ENCODE measurements around the gene ABCB6.

Gene ABCB6

GRCh38 chr2:219251656-219252055 lies 32.9 kb upstream of the ABCB6 start:
- H3K4me1 ChIP-seq (ENCODE audit: control insufficient read depth, insufficient read depth, low read length) = peaks cover 4% of the 10 kb centered on the region; the same call in 1 of the 2 replicates
- H3K27ac ChIP-seq (ENCODE audit: extremely low read depth, low read depth, low read length) = no peak overlapping the region
- ChIA-PET CTCF (interaction anchor here (0.6 to 6.2 kb wide), 5 partner anchors 22 to 94 kb away, joined by 3 to 83 read pairs (median 6); partner anchors contain the start of genes ANKZF1, ATG9A and DNAJB2), POLR2A (interaction anchor here (1.1 to 2.1 kb wide), 3 partner anchors 23 to 45 kb away, joined by 3 to 5 read pairs (median 4); partner anchors contain the start of genes DNAJB2 and ZFAND2B)
- H3K4me3 ChIP-seq (ENCODE audit: low read depth, low read length) = no peak overlapping the region
- TF ChIP-seq ZNF501 (tag by site-specific recombination; IDR thresholded peaks at IDR 0.05) (no peak), ZNF239 (tag by site-specific recombination; IDR thresholded peaks at IDR 0.05) (no peak), ZNF664 (tag by site-specific recombination; IDR thresholded peaks at IDR 0.05) (no peak), SETDB1 (IDR thresholded peaks at IDR 0.05; ENCODE audit: insufficient read length, low read length) (no peak), GLI2 (tag by site-specific recombination; IDR thresholded peaks at IDR 0.05; ENCODE audit: borderline replicate concordance, low read depth) (no peak), ZNF571 (tag by site-specific recombination; IDR thresholded peaks at IDR 0.05) (no peak), ZNF350 (tag by site-specific recombination; IDR thresholded peaks at IDR 0.05) (no peak), PRDM4 (tag by site-specific recombination; IDR thresholded peaks at IDR 0.05) (no peak), ZNF280C (tag by site-specific recombination; IDR thresholded peaks at IDR 0.05) (no peak), ZNF248 (tag by site-specific recombination; IDR thresholded peaks at IDR 0.05) (no peak), ZNF777 (tag by site-specific recombination; IDR thresholded peaks at IDR 0.05; ENCODE audit: borderline replicate concordance) (no peak), ZNF138 (tag by site-specific recombination; IDR thresholded peaks at IDR 0.05; ENCODE audit: borderline replicate concordance) (no peak), ZNF394 (tag by site-specific recombination; IDR thresholded peaks at IDR 0.05; ENCODE audit: borderline replicate concordance) (no peak), ZNF214 (tag by site-specific recombination; IDR thresholded peaks at IDR 0.05; ENCODE audit: borderline replicate concordance) (no peak), MZF1 (tag by site-specific recombination; IDR thresholded peaks at IDR 0.05; ENCODE audit: borderline replicate concordance) (no peak), ELK4 (IDR thresholded peaks at IDR 0.05; ENCODE audit: borderline replicate concordance, low read depth, low read length) (no peak)
- TF ChIP-seq, protein P1, sequence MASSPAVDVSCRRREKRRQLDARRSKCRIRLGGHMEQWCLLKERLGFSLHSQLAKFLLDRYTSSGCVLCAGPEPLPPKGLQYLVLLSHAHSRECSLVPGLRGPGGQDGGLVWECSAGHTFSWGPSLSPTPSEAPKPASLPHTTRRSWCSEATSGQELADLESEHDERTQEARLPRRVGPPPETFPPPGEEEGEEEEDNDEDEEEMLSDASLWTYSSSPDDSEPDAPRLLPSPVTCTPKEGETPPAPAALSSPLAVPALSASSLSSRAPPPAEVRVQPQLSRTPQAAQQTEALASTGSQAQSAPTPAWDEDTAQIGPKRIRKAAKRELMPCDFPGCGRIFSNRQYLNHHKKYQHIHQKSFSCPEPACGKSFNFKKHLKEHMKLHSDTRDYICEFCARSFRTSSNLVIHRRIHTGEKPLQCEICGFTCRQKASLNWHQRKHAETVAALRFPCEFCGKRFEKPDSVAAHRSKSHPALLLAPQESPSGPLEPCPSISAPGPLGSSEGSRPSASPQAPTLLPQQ (tag by site-specific recombination; IDR thresholded peaks at IDR 0.05) = no peak
- H3K9me3 ChIP-seq (ENCODE audit: control insufficient read depth, insufficient read depth, low read depth, low read length) = no peaks in the 10 kb centered on the region
- H3K36me3 ChIP-seq (ENCODE audit: control insufficient read depth in 2 of 2, insufficient read depth in 1 of 2, low read length in 2 of 2) = peaks cover 0 to 31% of the 10 kb centered on the region in 2 experiments; a peak in 1 of 3 replicates
